ENCODE data around the gene HSF5.

Gene HSF5

GRCh38 chr17:58447039-58447975 is 40.9 kb downstream of the HSF5 start:
- H3K4me3 ChIP-seq (ENCODE audit: low read length) = no peak overlapping the region
- peak; percentile 39 for DNase-seq (ENCODE audit: low read depth)
- TF ChIP-seq CTCF (conservative IDR thresholded peaks at IDR 0.05; ENCODE audit: low read depth, low read length) = peak; percentile 88

GRCh38 chr17:58446086-58446485 is 42.1 kb downstream of the HSF5 start:
- TF ChIP-seq CTCF (conservative IDR thresholded peaks at IDR 0.05; ENCODE audit: low read depth, low read length) = no peak
- no peak overlapping the region for H3K4me3 ChIP-seq (ENCODE audit: low read length)
- DNase-seq (ENCODE audit: low read depth) = no peak

- TF ChIP-seq CTCF (conservative IDR thresholded peaks at IDR 0.05; ENCODE audit: low read depth, low read length) = no peak
- DNase-seq (ENCODE audit: low read depth) = no peak
- no peak overlapping the region for H3K4me3 ChIP-seq (ENCODE audit: low read length)
Measured at GRCh38 chr17:58436805-58437239, 51.4 kb downstream of the HSF5 start.

GRCh38 chr17:58436245-58436644 is 52.0 kb downstream of the HSF5 start:
- TF ChIP-seq CTCF (conservative IDR thresholded peaks at IDR 0.05; ENCODE audit: low read depth, low read length) = no peak
- DNase-seq (ENCODE audit: low read depth) = no peak
- H3K4me3 ChIP-seq (ENCODE audit: low read length) = no peak overlapping the region

DNA sequence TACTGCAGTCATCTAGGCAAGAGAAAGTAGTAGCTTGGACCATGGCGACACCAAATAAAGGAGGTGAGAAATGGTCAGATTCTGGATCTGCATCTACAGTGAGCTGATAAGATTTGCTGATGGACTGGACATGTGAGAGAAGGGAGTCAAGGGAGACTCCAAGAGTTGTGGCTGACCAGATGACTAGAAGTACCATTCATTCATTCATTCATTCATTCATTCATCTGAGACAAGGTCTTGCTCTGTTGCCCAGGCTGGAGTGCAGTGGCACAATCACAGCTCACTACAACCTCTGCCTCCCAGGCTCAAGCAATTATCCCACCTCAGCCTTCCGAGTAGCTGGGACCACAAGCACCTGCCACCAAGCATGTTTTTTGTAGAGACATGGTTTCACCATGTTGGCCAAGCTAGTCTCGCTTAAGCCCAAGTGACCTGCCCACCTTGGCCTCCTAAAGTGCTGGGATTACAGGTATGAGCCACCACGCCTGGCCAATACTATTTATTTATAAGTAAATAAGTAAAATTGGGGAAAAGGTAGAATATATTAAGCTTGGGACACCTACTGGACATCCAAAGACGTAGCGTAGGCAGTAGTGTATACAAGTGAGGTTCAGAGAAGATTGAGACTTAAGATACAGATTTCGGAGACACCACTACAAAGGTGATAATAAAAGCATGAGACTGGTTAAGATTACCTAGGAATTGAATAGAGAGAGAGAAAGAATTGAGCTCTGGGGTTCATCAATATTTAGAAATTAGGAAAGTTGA is 55.2 kb downstream of the HSF5 start:
- DNase-seq (ENCODE audit: low read depth) = no peak

DNA sequence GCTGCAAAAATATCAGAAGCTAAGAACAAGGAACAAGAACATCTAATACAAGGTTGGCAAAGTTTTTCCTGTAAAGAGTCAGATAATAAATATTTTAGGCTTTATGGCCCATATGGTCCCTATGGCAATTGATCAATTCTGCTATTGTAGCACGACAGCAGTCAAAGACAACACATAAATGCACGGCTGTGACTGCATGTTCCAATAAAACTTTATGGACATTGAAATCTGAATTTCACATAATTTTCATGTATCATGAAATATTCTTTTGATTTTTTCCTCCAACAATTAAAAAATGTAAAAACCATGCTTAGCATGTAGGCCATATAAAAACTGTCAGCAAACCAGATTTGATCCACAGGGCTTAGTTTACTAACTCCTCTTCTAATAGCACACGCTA is 60.4 kb downstream of the HSF5 start:
- no peak for DNase-seq (ENCODE audit: low read depth)
- no peak overlapping the region for H3K4me3 ChIP-seq (ENCODE audit: low read length)
- TF ChIP-seq CTCF (conservative IDR thresholded peaks at IDR 0.05; ENCODE audit: low read depth, low read length) = no peak

More for the DNA sequence above, 55.2 kb downstream of the HSF5 start:
- TF ChIP-seq CTCF (conservative IDR thresholded peaks at IDR 0.05; ENCODE audit: low read depth, low read length) = peak; percentile 12
- H3K4me3 ChIP-seq (ENCODE audit: low read length) = no peak overlapping the region
